ENCODE data around the gene ATF3.

Gene ATF3

GRCh38 chr1:212608392-212608958 is at the start of gene ATF3:
TSS of gene ATF3 (plus strand) at chr1:212608761. CDS start at chr1:212615022, 6,261 bp downstream.
- DNase-seq (ENCODE audit: low read depth in 2 of 2) = peak; percentile 84 to 85

- no peak for DNase-seq (ENCODE audit: low read depth in 2 of 2)
Measured at GRCh38 chr1:212559929-212560328, 48.6 kb upstream of the ATF3 start.

- DNase-seq (ENCODE audit: low read depth in 2 of 2) = no peak
Measured at GRCh38 chr1:212560933-212561460, 47.6 kb upstream of the ATF3 start.

GRCh38 chr1:212561501-212561931 is 47.0 kb upstream of the ATF3 start:
- DNase-seq (ENCODE audit: low read depth in 2 of 2) = no peak

- DNase-seq (ENCODE audit: low read depth in 2 of 2) = no peak
Measured at GRCh38 chr1:212562771-212563170, 45.8 kb upstream of the ATF3 start.

- no peak for DNase-seq (ENCODE audit: low read depth in 2 of 2)
Measured at GRCh38 chr1:212565079-212565478, 43.5 kb upstream of the ATF3 start.

GRCh38 chr1:212565571-212566305 is 42.8 kb upstream of the ATF3 start:
- DNase-seq (ENCODE audit: low read depth in 2 of 2) = no peak

GRCh38 chr1:212566522-212567479 is 41.8 kb upstream of the ATF3 start:
- DNase-seq (ENCODE audit: low read depth in 2 of 2) = peak; percentile 29 to 59

GRCh38 chr1:212567638-212568037 is 40.9 kb upstream of the ATF3 start:
- DNase-seq (ENCODE audit: low read depth in 2 of 2) = no peak

GRCh38 chr1:212568978-212569537 is 39.5 kb upstream of the ATF3 start:
- DNase-seq (ENCODE audit: low read depth in 2 of 2) = no peak

- DNase-seq (ENCODE audit: low read depth in 2 of 2) = no peak
Measured at GRCh38 chr1:212574732-212575131, 33.8 kb upstream of the ATF3 start.

GRCh38 chr1:212575333-212575732 is 33.2 kb upstream of the ATF3 start:
- DNase-seq (ENCODE audit: low read depth in 2 of 2) = no peak

GRCh38 chr1:212578041-212578440 is 30.5 kb upstream of the ATF3 start:
- DNase-seq (ENCODE audit: low read depth in 2 of 2) = no peak

GRCh38 chr1:212581034-212581433 is 27.5 kb upstream of the ATF3 start:
- no peak for DNase-seq (ENCODE audit: low read depth in 2 of 2)

- no peak for DNase-seq (ENCODE audit: low read depth in 2 of 2)
Measured at GRCh38 chr1:212582291-212582690, 26.3 kb upstream of the ATF3 start.

- no peak for DNase-seq (ENCODE audit: low read depth in 2 of 2)
Measured at GRCh38 chr1:212582808-212583615, 25.5 kb upstream of the ATF3 start.

GRCh38 chr1:212583643-212584042 is 24.9 kb upstream of the ATF3 start:
- DNase-seq (ENCODE audit: low read depth in 2 of 2) = no peak

- no peak for DNase-seq (ENCODE audit: low read depth in 2 of 2)
Measured at GRCh38 chr1:212584092-212584886, 24.3 kb upstream of the ATF3 start.

GRCh38 chr1:212585210-212585609 is 23.4 kb upstream of the ATF3 start:
- no peak for DNase-seq (ENCODE audit: low read depth in 2 of 2)

Measured in stimulated activated CD8-positive, alpha-beta memory T cell treated with anti-CD3 and anti-CD28 coated beads, Interleukin-15, amount 100 ng/mL, for 4 hours (primary cell).